HG02970 (cell line): ENCODE results near the gene LRRC32.

Source experiments
- ATAC-seq: cut with Tn5 transposase; IDR thresholded peaks from one replicate; pipeline ENCODE4 v1.9.1; 2021; ENCODE audit warnings: mild to moderate bottlenecking, moderate library complexity, moderate number of reproducible peaks; ENCODE audit not compliant: unreplicated experiment, low FRiP score

The LRRC32 gene

GRCh38 chr11:76700177-76701100 is 29.9 kb upstream of the LRRC32 start:
- ATAC-seq, result no peak

GRCh38 chr11:76699451-76700091 is 29.0 kb upstream of the LRRC32 start:
- ATAC-seq, result no peak

GRCh38 chr11:76698321-76699043 is 27.9 kb upstream of the LRRC32 start:
- no peak for ATAC-seq

- ATAC-seq, result no peak
These were observed 26.2 kb upstream of the LRRC32 start for GRCh38 chr11:76696756-76697155.

GRCh38 chr11:76695771-76696170 is 25.2 kb upstream of the LRRC32 start:
- no peak for ATAC-seq

- ATAC-seq, result no peak
These were observed 24.6 kb upstream of the LRRC32 start for GRCh38 chr11:76695133-76695532.

- ATAC-seq, result no peak
These were observed 24.1 kb upstream of the LRRC32 start for GRCh38 chr11:76694664-76695063.

GRCh38 chr11:76693806-76694205 is 23.3 kb upstream of the LRRC32 start:
- ATAC-seq, result no peak

GRCh38 chr11:76692956-76693355 is 22.4 kb upstream of the LRRC32 start:
- no peak for ATAC-seq

- ATAC-seq, result no peak
These were observed 21.1 kb upstream of the LRRC32 start for GRCh38 chr11:76691655-76692054.

- no peak for ATAC-seq
These were observed 20.2 kb upstream of the LRRC32 start for GRCh38 chr11:76690736-76691135.

- no peak for ATAC-seq
These were observed 19.0 kb upstream of the LRRC32 start for GRCh38 chr11:76689313-76690260.

GRCh38 chr11:76688146-76688545 is 17.6 kb upstream of the LRRC32 start:
- no peak for ATAC-seq

GRCh38 chr11:76686261-76687079 is 15.9 kb upstream of the LRRC32 start:
- no peak for ATAC-seq

GRCh38 chr11:76685831-76686230 is 15.3 kb upstream of the LRRC32 start:
- no peak for ATAC-seq

GRCh38 chr11:76685237-76685636 is 14.7 kb upstream of the LRRC32 start:
- no peak for ATAC-seq

GRCh38 chr11:76684516-76684915 is 14.0 kb upstream of the LRRC32 start:
- no peak for ATAC-seq

- ATAC-seq, result no peak
These were observed 12.9 kb upstream of the LRRC32 start for GRCh38 chr11:76683161-76684095.
